ENCODE measurements around the gene PLET1. TPM values are rescaled to one million over a fixed set of nuclear protein-coding genes. Genes with fewer than 3 reads are reported as not detected.

Gene PLET1
- total and polyA plus RNA-seq, 2 donors (not counting 1 experiment from before 2014, with no cell fraction given) = not detected

DNA sequence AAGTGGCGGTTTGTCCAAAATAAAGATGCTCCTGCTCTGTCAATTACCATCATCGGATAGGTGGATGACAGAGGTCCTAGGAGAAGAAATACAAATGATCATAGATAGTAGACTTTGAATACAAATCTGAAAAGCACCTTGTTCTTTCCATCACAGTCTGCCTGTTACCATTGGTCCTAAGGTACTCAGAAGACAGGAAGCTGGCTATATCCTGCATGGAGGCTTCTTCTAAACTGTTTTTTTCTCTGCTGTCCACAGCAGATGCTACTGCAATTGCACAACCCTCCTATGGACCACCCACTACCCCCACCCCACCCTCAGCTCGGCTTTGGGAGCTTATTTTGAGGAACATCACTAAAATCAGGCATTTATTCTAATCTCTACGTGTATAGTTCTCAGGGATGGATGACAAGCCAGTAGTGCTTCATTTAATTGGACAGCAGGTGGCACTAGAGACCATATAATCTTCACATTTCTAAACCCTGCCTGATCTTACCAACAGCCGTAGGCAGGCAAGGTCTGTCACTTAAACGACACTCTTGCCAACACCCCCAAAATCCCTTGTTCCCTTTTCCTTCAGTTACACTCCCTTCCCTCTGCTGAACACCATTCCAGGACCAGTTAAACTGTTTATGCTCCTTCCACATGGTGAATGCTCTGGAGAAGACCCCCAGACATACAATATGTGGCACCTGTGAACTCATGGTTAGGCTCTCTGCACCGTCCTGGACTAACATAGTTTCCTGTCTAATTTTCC, 41.0 kb downstream of the PLET1 start:
- Histone ChIP-seq H3K4me2 (ENCODE audit: extremely low read depth, insufficient read depth, low read length) (no peak overlapping the region), H3K4me1 (ENCODE audit: control insufficient read depth, extremely low read depth, insufficient read depth, low read length) (peaks cover 4% of the 10 kb centered on the region), H3K4me3 (replicated peaks in 1 of 4; ENCODE audit: control extremely low read depth in 1 of 4, insufficient read depth in 1 of 4, low read depth in 3 of 4, low read length in 4 of 4) (no peak overlapping the region), H3K36me3 (ENCODE audit: control insufficient read depth, insufficient read depth, low read length) (no peaks in the 10 kb centered on the region), H3K27me3 (ENCODE audit: control insufficient read depth, insufficient read depth, low read length) (no peaks in the 10 kb centered on the region), H4K20me1 (ENCODE audit: control insufficient read depth, extremely low read depth, insufficient read depth, low read length) (no peaks in the 10 kb centered on the region), H3K9ac (ENCODE audit: insufficient read depth, low read length) (no peak overlapping the region), H2AFZ (ENCODE audit: low read length) (peak overlapping the region; percentile 5), H3K9me3 (ENCODE audit: control insufficient read depth, insufficient read depth, low read depth, low read length) (no peaks in the 10 kb centered on the region), H3K27ac (ENCODE audit: insufficient read depth, low read length) (no peak overlapping the region), H3K79me2 (ENCODE audit: control insufficient read depth, insufficient read depth, low read length) (no peaks in the 10 kb centered on the region)
- peak; percentile 57 to 86 for DNase-seq (ENCODE audit: low read depth in 2 of 2)
- TF ChIP-seq, protein P1, sequence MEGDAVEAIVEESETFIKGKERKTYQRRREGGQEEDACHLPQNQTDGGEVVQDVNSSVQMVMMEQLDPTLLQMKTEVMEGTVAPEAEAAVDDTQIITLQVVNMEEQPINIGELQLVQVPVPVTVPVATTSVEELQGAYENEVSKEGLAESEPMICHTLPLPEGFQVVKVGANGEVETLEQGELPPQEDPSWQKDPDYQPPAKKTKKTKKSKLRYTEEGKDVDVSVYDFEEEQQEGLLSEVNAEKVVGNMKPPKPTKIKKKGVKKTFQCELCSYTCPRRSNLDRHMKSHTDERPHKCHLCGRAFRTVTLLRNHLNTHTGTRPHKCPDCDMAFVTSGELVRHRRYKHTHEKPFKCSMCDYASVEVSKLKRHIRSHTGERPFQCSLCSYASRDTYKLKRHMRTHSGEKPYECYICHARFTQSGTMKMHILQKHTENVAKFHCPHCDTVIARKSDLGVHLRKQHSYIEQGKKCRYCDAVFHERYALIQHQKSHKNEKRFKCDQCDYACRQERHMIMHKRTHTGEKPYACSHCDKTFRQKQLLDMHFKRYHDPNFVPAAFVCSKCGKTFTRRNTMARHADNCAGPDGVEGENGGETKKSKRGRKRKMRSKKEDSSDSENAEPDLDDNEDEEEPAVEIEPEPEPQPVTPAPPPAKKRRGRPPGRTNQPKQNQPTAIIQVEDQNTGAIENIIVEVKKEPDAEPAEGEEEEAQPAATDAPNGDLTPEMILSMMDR (conservative IDR thresholded peaks at IDR 0.05 in 1 of 2, IDR thresholded peaks at IDR 0.05 in 1 of 2; ENCODE audit: low read depth in 1 of 2, low read length in 2 of 2) = peak; percentile 71 to 73
- TF ChIP-seq EZH2 (IDR thresholded peaks at IDR 0.05; ENCODE audit: low read length, missing control alignments) = no peak

DNA sequence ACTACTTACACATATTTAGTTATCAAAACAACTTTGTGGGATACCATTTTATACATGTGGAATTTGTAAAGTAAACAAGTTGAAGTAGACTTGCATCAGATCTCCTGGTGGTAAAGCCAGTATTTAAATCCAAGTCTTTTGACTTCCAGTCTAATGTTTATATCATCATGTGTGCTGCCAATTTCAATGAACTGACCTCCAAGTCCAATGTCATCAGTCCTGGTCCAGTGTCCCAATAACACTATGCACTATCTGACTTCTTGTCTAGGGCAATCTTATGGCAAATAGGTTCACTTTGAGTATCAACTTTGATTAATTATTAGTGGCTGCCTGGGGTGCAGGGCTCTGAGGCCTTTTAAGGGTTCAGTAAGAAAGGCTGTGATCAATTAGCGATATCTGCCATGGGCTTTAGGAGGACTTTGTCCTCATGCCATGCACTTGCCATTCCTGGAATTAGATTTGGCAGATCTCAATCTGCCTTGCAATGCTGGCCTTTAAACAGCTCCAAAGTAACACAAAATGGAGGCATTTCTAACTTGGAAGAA, 44.0 kb downstream of the PLET1 start:
- no peak for TF ChIP-seq EZH2 (IDR thresholded peaks at IDR 0.05; ENCODE audit: low read length, missing control alignments)
- TF ChIP-seq, protein P1 (conservative IDR thresholded peaks at IDR 0.05 in 1 of 2, IDR thresholded peaks at IDR 0.05 in 1 of 2; ENCODE audit: low read depth in 1 of 2, low read length in 2 of 2) = no peak
- peak; percentile 30 to 86 for DNase-seq (ENCODE audit: low read depth in 2 of 2)
- no peaks in the 10 kb centered on the region for H3K36me3 ChIP-seq (ENCODE audit: control insufficient read depth, insufficient read depth, low read length)

DNA sequence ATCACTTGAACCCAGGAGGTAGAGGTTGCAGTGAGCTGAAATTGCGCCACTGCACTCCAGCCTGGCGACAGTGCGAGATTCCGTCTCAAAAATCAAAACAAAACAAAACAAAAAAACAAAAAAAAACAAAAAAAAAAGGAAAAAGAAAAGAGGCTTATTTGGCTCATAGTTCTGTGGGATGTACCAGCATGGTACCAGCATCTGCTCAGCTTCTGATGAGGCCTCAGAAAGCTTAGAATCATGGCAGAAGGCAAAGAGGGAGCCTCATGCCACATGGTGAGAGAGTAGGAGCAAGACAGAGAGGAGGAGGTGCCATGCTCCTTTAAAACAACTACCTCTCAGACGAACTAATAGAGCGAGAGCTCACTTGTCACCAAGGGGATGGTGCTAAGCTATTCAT, 45.0 kb downstream of the PLET1 start:
- Histone ChIP-seq H3K27me3 (ENCODE audit: control insufficient read depth, insufficient read depth, low read length) (no peaks in the 10 kb centered on the region), H2AFZ (ENCODE audit: low read length) (no peak overlapping the region), H3K36me3 (ENCODE audit: control insufficient read depth, insufficient read depth, low read length) (no peaks in the 10 kb centered on the region), H3K4me2 (ENCODE audit: extremely low read depth, insufficient read depth, low read length) (no peak overlapping the region), H3K4me3 (replicated peaks in 1 of 4; ENCODE audit: control extremely low read depth in 1 of 4, insufficient read depth in 1 of 4, low read depth in 3 of 4, low read length in 4 of 4) (no peak overlapping the region), H3K4me1 (ENCODE audit: control insufficient read depth, extremely low read depth, insufficient read depth, low read length) (peaks cover 6% of the 10 kb centered on the region), H3K27ac (ENCODE audit: insufficient read depth, low read length) (no peak overlapping the region), H3K9me3 (ENCODE audit: control insufficient read depth, insufficient read depth, low read depth, low read length) (no peaks in the 10 kb centered on the region), H3K79me2 (ENCODE audit: control insufficient read depth, insufficient read depth, low read length) (no peaks in the 10 kb centered on the region), H3K9ac (ENCODE audit: insufficient read depth, low read length) (no peak overlapping the region), H4K20me1 (ENCODE audit: control insufficient read depth, extremely low read depth, insufficient read depth, low read length) (no peaks in the 10 kb centered on the region)
- DNase-seq (ENCODE audit: low read depth in 2 of 2) = no peak
- TF ChIP-seq EZH2 (IDR thresholded peaks at IDR 0.05; ENCODE audit: low read length, missing control alignments) = no peak
- TF ChIP-seq, protein P1 (conservative IDR thresholded peaks at IDR 0.05 in 1 of 2, IDR thresholded peaks at IDR 0.05 in 1 of 2; ENCODE audit: low read depth in 1 of 2, low read length in 2 of 2) = no peak

More for the DNA sequence above, 44.0 kb downstream of the PLET1 start:
- Histone ChIP-seq H3K4me3 (replicated peaks in 1 of 4; ENCODE audit: control extremely low read depth in 1 of 4, insufficient read depth in 1 of 4, low read depth in 3 of 4, low read length in 4 of 4) (no peak overlapping the region), H3K4me1 (ENCODE audit: control insufficient read depth, extremely low read depth, insufficient read depth, low read length) (peaks cover 6% of the 10 kb centered on the region), H3K27ac (ENCODE audit: insufficient read depth, low read length) (no peak overlapping the region), H3K9ac (ENCODE audit: insufficient read depth, low read length) (no peak overlapping the region), H3K27me3 (ENCODE audit: control insufficient read depth, insufficient read depth, low read length) (no peaks in the 10 kb centered on the region), H3K79me2 (ENCODE audit: control insufficient read depth, insufficient read depth, low read length) (no peaks in the 10 kb centered on the region), H2AFZ (ENCODE audit: low read length) (no peak overlapping the region), H4K20me1 (ENCODE audit: control insufficient read depth, extremely low read depth, insufficient read depth, low read length) (no peaks in the 10 kb centered on the region), H3K4me2 (ENCODE audit: extremely low read depth, insufficient read depth, low read length) (no peak overlapping the region), H3K9me3 (ENCODE audit: control insufficient read depth, insufficient read depth, low read depth, low read length) (no peaks in the 10 kb centered on the region)

All from fibroblast of lung (primary cell).